H9 (cell line): ENCODE data around the gene AJUBA. TPM values are rescaled to one million over a fixed set of nuclear protein-coding genes. Genes with fewer than 3 reads are reported as not detected.

ENCODE experiments used
- DNase-seq: peaks from one replicate; pipeline ENCODE4 v3.0.0-alpha.2; 2017
- H2AFZ ChIP-seq: one replicate; pipeline ENCODE4 v1.6.1; 2013; ENCODE audit warnings: mild to moderate bottlenecking, low read length, control low read depth, moderate library complexity
- H2AK5ac ChIP-seq: 2 replicates; pipeline ENCODE4 v1.6.1; 2013; ENCODE audit warnings: low read length, control low read depth, mixed read lengths; ENCODE audit not compliant: insufficient read length
- H2BK120ac ChIP-seq: one replicate; pipeline ENCODE4 v1.6.1; 2013; ENCODE audit warnings: low read depth, mild to moderate bottlenecking, low read length, control low read depth, inconsistent platforms; ENCODE audit not compliant: poor library complexity, severe bottlenecking
- H2BK12ac ChIP-seq: 2 replicates; pipeline ENCODE4 v1.6.1; 2013; ENCODE audit warnings: low read length, control low read depth, mixed read lengths, low read depth; ENCODE audit not compliant: insufficient read length
- H2BK15ac ChIP-seq: 2 replicates; pipeline ENCODE4 v1.6.1; 2013; ENCODE audit warnings: low read depth, low read length, control low read depth
- H2BK20ac ChIP-seq: one replicate; pipeline ENCODE4 v1.6.1; 2013; ENCODE audit warnings: low read depth, mild to moderate bottlenecking, low read length, control low read depth, inconsistent platforms; ENCODE audit not compliant: poor library complexity, severe bottlenecking
- H2BK5ac ChIP-seq: 2 replicates; pipeline ENCODE4 v1.6.1; 2013; ENCODE audit warnings: low read length, control low read depth, mixed read lengths; ENCODE audit not compliant: insufficient read length
- H3K14ac ChIP-seq: 2 replicates; pipeline ENCODE4 v1.6.1; 2013; ENCODE audit warnings: low read length, control low read depth; ENCODE audit not compliant: insufficient read depth
- H3K18ac ChIP-seq: 2 replicates; pipeline ENCODE4 v1.6.1; 2013; ENCODE audit warnings: low read depth, mild to moderate bottlenecking, mixed read lengths, low read length, control low read depth; ENCODE audit not compliant: insufficient read length
- H3K23ac ChIP-seq: 2 replicates; pipeline ENCODE4 v1.6.1; 2013; ENCODE audit warnings: low read length, control low read depth, mixed read lengths, low read depth; ENCODE audit not compliant: insufficient read length
- H3K23me2 ChIP-seq: 2 replicates; pipeline ENCODE4 v1.6.1; 2013; ENCODE audit warnings: low read depth, mild to moderate bottlenecking, mixed read lengths, low read length, control low read depth; ENCODE audit not compliant: insufficient read length, poor library complexity, severe bottlenecking
- H3K27ac ChIP-seq: 2 replicates; pipeline ENCODE4 v1.5.1; 2013; ENCODE audit warnings: low read length, control low read depth, mixed read lengths, low read depth; ENCODE audit not compliant: insufficient read length
- H3K27me3 ChIP-seq: 2 replicates; pipeline ENCODE4 v1.6.1; 2013; ENCODE audit warnings: low read length, control low read depth, inconsistent platforms; ENCODE audit not compliant: insufficient read depth
- H3K4ac ChIP-seq: 2 replicates; pipeline ENCODE4 v1.6.1; 2013; ENCODE audit warnings: low read depth, mild to moderate bottlenecking, control low read depth, inconsistent platforms, low read length, moderate library complexity
- H3K4me1 ChIP-seq: 2 replicates; pipeline ENCODE4 v1.6.1; 2013; ENCODE audit warnings: low read length, control low read depth, inconsistent platforms; ENCODE audit not compliant: insufficient read depth
- H3K4me2 ChIP-seq: 2 replicates; pipeline ENCODE4 v1.6.1; 2013; ENCODE audit warnings: low read length, control low read depth, mixed read lengths; ENCODE audit not compliant: insufficient read length, insufficient read depth
- H3K56ac ChIP-seq: 2 replicates; pipeline ENCODE4 v1.6.1; 2013; ENCODE audit warnings: low read depth, mild to moderate bottlenecking, mixed read lengths, low read length, control low read depth; ENCODE audit not compliant: insufficient read length
- H3K79me1 ChIP-seq: 2 replicates; pipeline ENCODE4 v1.6.1; 2013; ENCODE audit warnings: low read depth, mild to moderate bottlenecking, moderate library complexity, low read length, control low read depth, inconsistent platforms; ENCODE audit not compliant: insufficient read depth, poor library complexity, severe bottlenecking
- H3K79me2 ChIP-seq: 2 replicates; pipeline ENCODE4 v1.6.1; 2013; ENCODE audit warnings: low read length, control low read depth, inconsistent platforms; ENCODE audit not compliant: insufficient read depth
- H3K9ac ChIP-seq: 2 replicates; pipeline ENCODE4 v1.6.1; 2013; ENCODE audit warnings: low read length, control low read depth, mixed read lengths; ENCODE audit not compliant: insufficient read length; ENCODE audit errors: extremely low read depth
- H3K9me3 ChIP-seq: one replicate; pipeline ENCODE4 v1.6.1; 2013; ENCODE audit warnings: low read depth, low read length, inconsistent platforms; ENCODE audit not compliant: control insufficient read depth
- H3T11ph ChIP-seq: one replicate; pipeline ENCODE4 v1.6.1; 2013; ENCODE audit warnings: mild to moderate bottlenecking, low read length, control low read depth, inconsistent platforms
- H4K20me1 ChIP-seq: one replicate; pipeline ENCODE4 v1.6.1; 2013; ENCODE audit not compliant: control insufficient read depth, insufficient read length, insufficient read depth
- H4K5ac ChIP-seq: 2 replicates; pipeline ENCODE4 v1.6.1; 2013; ENCODE audit warnings: low read depth, mild to moderate bottlenecking, mixed read lengths, low read length, control low read depth; ENCODE audit not compliant: insufficient read length
- H4K8ac ChIP-seq: replicated peaks from 2 replicates; pipeline ENCODE4 v1.6.1; 2013; ENCODE audit warnings: low read length, control low read depth, mixed read lengths, low read depth; ENCODE audit not compliant: insufficient read length
- H4K91ac ChIP-seq: 2 replicates; pipeline ENCODE4 v1.6.1; 2013; ENCODE audit warnings: low read depth, mild to moderate bottlenecking, moderate library complexity, mixed read lengths, low read length, control low read depth; ENCODE audit not compliant: insufficient read length
- H3K27ac Mint-ChIP-seq, 3 experiments: 2 replicates in 2 of 3; 3 replicates in 1 of 3; pipeline ENCODE4 v1.8.0; 2020 to 2021; ENCODE audit warnings: mixed read lengths in 3 of 3, mild to moderate bottlenecking in 1 of 3, moderate library complexity in 1 of 3
- H3K27me3 Mint-ChIP-seq: 2 replicates; pipeline ENCODE4 v1.8.0; 2021; ENCODE audit warnings: low read depth, mild to moderate bottlenecking, moderate library complexity, mixed read lengths
- H3K36me3 Mint-ChIP-seq, 3 experiments: 2 replicates in 2 of 3; 3 replicates in 1 of 3; pipeline ENCODE4 v1.8.0; 2020 to 2021; ENCODE audit warnings: low read depth in 3 of 3, mixed read lengths in 3 of 3; ENCODE audit not compliant: insufficient read depth in 1 of 3
- H3K4me1 Mint-ChIP-seq, 2 experiments: 2 replicates each; pipeline ENCODE4 v1.8.0; 2020; ENCODE audit warnings: mixed read lengths in 2 of 2
- H3K4me3 Mint-ChIP-seq, 2 experiments: 2 replicates in 1 of 2; 3 replicates in 1 of 2; pipeline ENCODE4 v1.8.0; 2020 to 2021; ENCODE audit warnings: mild to moderate bottlenecking in 2 of 2, mixed read lengths in 2 of 2, moderate library complexity in 1 of 2
- H3K9me3 Mint-ChIP-seq, 2 experiments: 2 replicates in 1 of 2; 3 replicates in 1 of 2; pipeline ENCODE4 v1.8.0; 2020; ENCODE audit warnings: mild to moderate bottlenecking in 2 of 2, mixed read lengths in 2 of 2, moderate library complexity in 1 of 2
- WGBS: extraction: QIAGEN DNeasy Blood & Tissue Kit; methylation state at CpG from one replicate; pipeline ENCODE4 v1.1.7; 2013; ENCODE audit warnings: missing lambda C conversion rate, low lambda C conversion rate, mixed read lengths; ENCODE audit not compliant: insufficient read length; ENCODE audit errors: extremely low coverage; 5-methylcytosine and 5-hydroxymethylcytosine counted together
- total RNA-seq: library from RNA; stranded (reverse); gene quantifications from 2 replicates; pipeline ENCODE4 v1.2.1, GENCODE V29; 2021
- TF ChIP-seq, protein P1 (sequence below): fragments of 200-600 bp; sonication (generic); conservative IDR thresholded peaks from 3 replicates; pipeline ENCODE4 v1.8.0; 2021; ENCODE audit warnings: antibody characterized with exemption, mild to moderate bottlenecking

The AJUBA gene
- total RNA-seq, 1 experiment from 2014 or later = 44.9 TPM

- no CpG with 5 or more reads among the region's 8 CpGs for WGBS
- H2BK5ac ChIP-seq = no peak overlapping the region
Measured at GRCh38 chr14:22991852-22992251, 9.5 kb upstream of the AJUBA start.

More at GRCh38 chr14:22991852-22992251, 9.5 kb upstream of the AJUBA start:
- H3K27ac ChIP-seq = no peak overlapping the region
- H4K5ac ChIP-seq = no peak overlapping the region
- H3K23ac ChIP-seq = no peak overlapping the region
- no peak overlapping the region for H2AK5ac ChIP-seq
- Mint-ChIP-seq H3K36me3 (peaks cover 0 to 9% (median 2%) of the 10 kb centered on the region in 3 experiments; a peak in 3 of 7 replicates), H3K4me1 (peaks cover 7 to 8% of the 10 kb centered on the region in 2 experiments), H3K4me3 (no peak overlapping the region), H3K27me3 (no peaks in the 10 kb centered on the region), H3K9me3 (no peaks in the 10 kb centered on the region), H3K27ac (no peak overlapping the region)
- no peak overlapping the region for H2BK12ac ChIP-seq
- H3K23me2 ChIP-seq = no peaks in the 10 kb centered on the region
- H3K79me2 ChIP-seq = no peaks in the 10 kb centered on the region
- H4K20me1 ChIP-seq = no peaks in the 10 kb centered on the region
- H2BK20ac ChIP-seq = no peak overlapping the region
- no peak overlapping the region for H4K91ac ChIP-seq
- H3K18ac ChIP-seq = no peak overlapping the region
- H3K9me3 ChIP-seq = no peaks in the 10 kb centered on the region
- no peak overlapping the region for H2BK120ac ChIP-seq
- no peaks in the 10 kb centered on the region for H3K79me1 ChIP-seq
- H3K4ac ChIP-seq = no peak overlapping the region
- DNase-seq = no peak
- H3K56ac ChIP-seq = no peak overlapping the region
- H2BK15ac ChIP-seq = no peak overlapping the region
- no peaks in the 10 kb centered on the region for H3K27me3 ChIP-seq
- H3K9ac ChIP-seq = no peak overlapping the region
- TF ChIP-seq, protein P1, sequence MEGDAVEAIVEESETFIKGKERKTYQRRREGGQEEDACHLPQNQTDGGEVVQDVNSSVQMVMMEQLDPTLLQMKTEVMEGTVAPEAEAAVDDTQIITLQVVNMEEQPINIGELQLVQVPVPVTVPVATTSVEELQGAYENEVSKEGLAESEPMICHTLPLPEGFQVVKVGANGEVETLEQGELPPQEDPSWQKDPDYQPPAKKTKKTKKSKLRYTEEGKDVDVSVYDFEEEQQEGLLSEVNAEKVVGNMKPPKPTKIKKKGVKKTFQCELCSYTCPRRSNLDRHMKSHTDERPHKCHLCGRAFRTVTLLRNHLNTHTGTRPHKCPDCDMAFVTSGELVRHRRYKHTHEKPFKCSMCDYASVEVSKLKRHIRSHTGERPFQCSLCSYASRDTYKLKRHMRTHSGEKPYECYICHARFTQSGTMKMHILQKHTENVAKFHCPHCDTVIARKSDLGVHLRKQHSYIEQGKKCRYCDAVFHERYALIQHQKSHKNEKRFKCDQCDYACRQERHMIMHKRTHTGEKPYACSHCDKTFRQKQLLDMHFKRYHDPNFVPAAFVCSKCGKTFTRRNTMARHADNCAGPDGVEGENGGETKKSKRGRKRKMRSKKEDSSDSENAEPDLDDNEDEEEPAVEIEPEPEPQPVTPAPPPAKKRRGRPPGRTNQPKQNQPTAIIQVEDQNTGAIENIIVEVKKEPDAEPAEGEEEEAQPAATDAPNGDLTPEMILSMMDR = no peak
- H3K4me2 ChIP-seq = no peak overlapping the region
- H3K14ac ChIP-seq = no peak overlapping the region
- no peak overlapping the region for H2AFZ ChIP-seq
- H3K4me1 ChIP-seq = peaks cover 5% of the 10 kb centered on the region; the same call in 1 of the 2 replicates
- no peak overlapping the region for H3T11ph ChIP-seq
- no peak overlapping the region for H4K8ac ChIP-seq
